ENCODE data around the gene THSD8. TPM values are rescaled to one million over a fixed set of nuclear protein-coding genes. Genes with fewer than 3 reads are reported as not detected.

Gene THSD8
- total RNA-seq, result 10 to 100 TPM in 1 of 2 donors, 1 to 10 TPM in 1; 8.7 to 19.5 TPM

- peak; percentile 80 for DNase-seq (ENCODE audit: low spot score)
- H3K27me3 Mint-ChIP-seq, result no peaks in the 10 kb centered on the region
- peak within 1 kb of the TSS; percentile 77 for H3K4me3 Mint-ChIP-seq
- H3K4me1 Mint-ChIP-seq (ENCODE audit: low read depth in 2 of 2), result peaks cover 15 to 19% of the 10 kb centered on the region in 2 donors
- peak; percentile 79 to 82 for ATAC-seq
- peak within 1 kb of the TSS; percentile 35 to 41 for H3K27ac Mint-ChIP-seq
- H3K36me3 Mint-ChIP-seq, result no peaks in the 10 kb centered on the region
- no peaks in the 10 kb centered on the region for H3K9me3 Mint-ChIP-seq
These were observed at the start of gene THSD8, which contains the start of gene PRDX2 for GRCh38 chr19:12801466-12802266. TSS of gene THSD8 (plus strand) at chr19:12802069. CDS start at chr19:12802072, 3 bp downstream. TSS of gene PRDX2 (minus strand) at chr19:12801800. CDS start at chr19:12801261, 539 bp downstream.

DNA sequence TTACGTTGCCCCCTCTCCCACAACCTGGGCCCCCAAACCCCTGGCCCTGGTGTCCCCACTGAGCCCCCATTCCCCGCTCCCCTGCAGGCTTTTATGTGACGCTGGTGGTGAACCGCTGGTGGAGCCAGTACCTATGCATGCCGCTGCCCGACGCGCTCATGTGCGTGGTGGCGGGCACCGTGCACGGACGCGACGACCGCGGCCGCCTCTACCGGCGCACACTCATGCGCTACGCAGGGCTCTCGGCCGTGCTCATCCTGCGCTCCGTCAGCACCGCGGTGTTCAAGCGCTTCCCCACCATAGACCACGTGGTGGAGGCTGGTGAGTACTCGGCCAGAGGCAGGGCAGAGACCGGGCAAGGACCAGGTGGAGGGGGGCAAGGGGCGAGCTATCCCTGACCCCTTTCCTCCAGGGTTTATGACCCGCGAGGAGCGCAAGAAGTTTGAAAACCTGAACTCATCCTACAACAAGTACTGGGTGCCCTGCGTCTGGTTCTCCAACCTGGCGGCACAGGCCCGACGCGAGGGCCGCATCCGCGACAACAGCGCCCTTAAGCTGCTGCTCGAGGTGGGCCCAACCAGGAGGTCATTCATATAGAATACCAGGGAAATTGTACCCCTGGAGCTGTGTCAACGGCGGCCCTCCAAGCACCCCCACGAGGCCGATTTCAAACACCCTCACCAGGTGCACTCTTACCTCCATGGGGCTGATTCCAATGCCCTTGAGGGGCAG lies 47.2 kb upstream of the THSD8 start:
- no peaks in the 10 kb centered on the region for H3K9me3 Mint-ChIP-seq
- DNase-seq (ENCODE audit: low spot score) (no peak), ATAC-seq (no peak)
- no peak overlapping the region for H3K4me3 Mint-ChIP-seq
- peaks cover 8 to 22% of the 10 kb centered on the region in 2 donors for H3K27me3 Mint-ChIP-seq
- no peak overlapping the region for H3K27ac Mint-ChIP-seq
- H3K4me1 Mint-ChIP-seq (ENCODE audit: low read depth in 2 of 2), result peaks cover 9 to 11% of the 10 kb centered on the region in 2 donors
- H3K36me3 Mint-ChIP-seq, result no peaks in the 10 kb centered on the region

GRCh38 chr19:12756150-12756883 lies 45.6 kb upstream of the THSD8 start:
- H3K27ac Mint-ChIP-seq, result no peak overlapping the region
- H3K36me3 Mint-ChIP-seq, result no peaks in the 10 kb centered on the region
- no peak overlapping the region for H3K4me3 Mint-ChIP-seq
- H3K4me1 Mint-ChIP-seq (ENCODE audit: low read depth in 2 of 2), result peaks cover 5 to 6% of the 10 kb centered on the region in 2 donors
- ATAC-seq, result no peak
- H3K9me3 Mint-ChIP-seq, result no peaks in the 10 kb centered on the region
- H3K27me3 Mint-ChIP-seq, result peaks cover 0 to 12% of the 10 kb centered on the region in 2 donors
- DNase-seq (ENCODE audit: low spot score), result no peak

GRCh38 chr19:12757544-12758274 lies 44.2 kb upstream of the THSD8 start:
- H3K36me3 Mint-ChIP-seq, result no peaks in the 10 kb centered on the region
- H3K4me3 Mint-ChIP-seq, result no peak overlapping the region
- H3K27me3 Mint-ChIP-seq, result peaks cover 0 to 8% of the 10 kb centered on the region in 2 donors
- peaks cover 5 to 6% of the 10 kb centered on the region in 2 donors for H3K4me1 Mint-ChIP-seq (ENCODE audit: low read depth in 2 of 2)
- no peak overlapping the region for H3K27ac Mint-ChIP-seq
- DNase-seq (ENCODE audit: low spot score), result peak; percentile 83
- peak; percentile 83 to 86 for ATAC-seq
- H3K9me3 Mint-ChIP-seq, result no peaks in the 10 kb centered on the region

- no peaks in the 10 kb centered on the region for H3K36me3 Mint-ChIP-seq
These were observed 42.2 kb upstream of the THSD8 start for GRCh38 chr19:12759686-12760085.

DNA sequence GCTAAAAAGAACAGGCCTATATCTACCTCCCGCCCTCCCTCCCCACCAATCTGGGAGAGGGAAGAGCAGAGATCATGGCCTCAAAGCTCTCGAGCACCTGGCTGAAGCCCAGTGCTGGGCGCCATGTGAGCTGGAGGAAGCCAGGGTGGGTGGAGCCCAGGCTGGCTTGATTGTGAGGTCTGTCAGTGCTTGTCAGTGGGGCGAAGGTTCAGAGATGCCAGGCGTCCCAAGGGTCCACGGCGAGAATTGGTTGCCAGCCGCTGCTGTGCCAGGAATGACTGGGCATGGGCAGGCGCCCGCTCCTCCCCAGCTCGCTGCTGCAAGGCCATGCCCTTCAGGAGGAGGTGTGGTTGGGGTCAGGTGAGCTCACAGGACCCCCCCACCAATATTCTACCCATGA lies 38.8 kb upstream of the THSD8 start:
- no peaks in the 10 kb centered on the region for H3K36me3 Mint-ChIP-seq
- DNase-seq (ENCODE audit: low spot score) (no peak), ATAC-seq (no peak)
- peaks cover 3 to 5% of the 10 kb centered on the region in 2 donors for H3K4me1 Mint-ChIP-seq (ENCODE audit: low read depth in 2 of 2)
- no peaks in the 10 kb centered on the region for H3K9me3 Mint-ChIP-seq
- no peak overlapping the region for H3K4me3 Mint-ChIP-seq
- no peaks in the 10 kb centered on the region for H3K27me3 Mint-ChIP-seq
- H3K27ac Mint-ChIP-seq, result no peak overlapping the region

More at GRCh38 chr19:12759686-12760085, 42.2 kb upstream of the THSD8 start:
- Mint-ChIP-seq H3K27ac (no peak overlapping the region), H3K9me3 (no peaks in the 10 kb centered on the region), H3K27me3 (peaks cover 0 to 3% of the 10 kb centered on the region in 2 donors), H3K4me3 (no peak overlapping the region), H3K4me1 (ENCODE audit: low read depth in 2 of 2) (peaks cover 5 to 6% of the 10 kb centered on the region in 2 donors)
- no peak for ATAC-seq
- DNase-seq (ENCODE audit: low spot score), result no peak

- no peak overlapping the region for H3K27ac Mint-ChIP-seq
- ATAC-seq (no peak), DNase-seq (ENCODE audit: low spot score) (no peak)
- H3K4me3 Mint-ChIP-seq, result no peak overlapping the region
- no peaks in the 10 kb centered on the region for H3K36me3 Mint-ChIP-seq
- H3K9me3 Mint-ChIP-seq, result no peaks in the 10 kb centered on the region
- H3K4me1 Mint-ChIP-seq (ENCODE audit: low read depth in 2 of 2), result peaks cover 3 to 5% of the 10 kb centered on the region in 2 donors
- H3K27me3 Mint-ChIP-seq, result no peaks in the 10 kb centered on the region
These were observed 37.2 kb upstream of the THSD8 start for GRCh38 chr19:12764698-12765097.

DNA sequence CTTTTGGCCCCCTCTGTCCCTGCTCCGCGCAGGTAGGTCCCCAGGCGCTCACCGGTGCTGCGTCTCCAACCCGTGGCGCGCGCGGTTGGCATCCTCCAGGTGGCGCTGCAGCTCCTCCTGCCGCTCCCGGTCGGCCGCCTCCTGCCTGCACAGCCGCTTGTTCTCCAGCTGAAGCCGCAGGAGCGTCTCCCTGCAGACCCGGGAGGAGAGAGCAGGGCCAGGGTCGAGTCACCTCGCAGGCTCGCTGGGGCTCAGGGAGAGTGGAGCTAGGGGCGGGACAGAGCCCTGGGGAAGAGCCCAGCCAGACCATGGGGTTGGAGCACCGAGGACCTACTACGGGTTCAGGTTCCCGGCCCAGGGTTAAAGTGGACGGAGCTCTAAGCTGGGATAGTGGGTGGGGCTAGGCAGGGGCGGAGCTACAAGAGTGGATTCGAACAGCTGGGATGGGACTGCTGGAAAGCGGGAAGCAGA lies 35.8 kb upstream of the THSD8 start:
- peak; percentile 84 for DNase-seq (ENCODE audit: low spot score)
- Mint-ChIP-seq H3K9me3 (no peaks in the 10 kb centered on the region), H3K27me3 (no peaks in the 10 kb centered on the region), H3K4me1 (ENCODE audit: low read depth in 2 of 2) (no peaks in the 10 kb centered on the region), H3K27ac (no peak overlapping the region), H3K36me3 (no peaks in the 10 kb centered on the region), H3K4me3 (peak overlapping the region; percentile 27)
- ATAC-seq, result peak; percentile 81 to 90

DNA sequence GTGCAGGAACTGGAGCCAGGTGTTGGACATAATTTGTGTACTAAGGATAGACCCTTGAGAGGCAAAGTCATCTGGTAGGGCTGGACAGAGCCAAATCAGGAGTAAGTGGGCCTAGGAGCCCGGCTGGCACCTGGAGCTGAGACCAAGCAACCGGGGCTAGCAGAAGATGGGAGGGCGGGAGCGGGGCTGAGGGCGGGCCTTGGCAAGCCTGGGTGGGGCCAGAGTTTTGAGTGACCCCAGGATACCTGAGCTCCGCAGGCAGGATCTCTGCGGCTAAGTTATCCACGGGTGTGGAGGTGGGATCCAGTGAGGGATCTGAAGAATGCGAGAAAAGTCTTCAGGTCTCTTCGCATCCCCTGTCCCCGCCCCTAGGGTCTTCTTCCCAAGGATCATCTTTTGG lies 34.7 kb upstream of the THSD8 start:
- no peaks in the 10 kb centered on the region for H3K9me3 Mint-ChIP-seq
- H3K4me3 Mint-ChIP-seq, result no peak overlapping the region
- H3K4me1 Mint-ChIP-seq (ENCODE audit: low read depth in 2 of 2), result no peaks in the 10 kb centered on the region
- no peaks in the 10 kb centered on the region for H3K27me3 Mint-ChIP-seq
- DNase-seq (ENCODE audit: low spot score), result no peak
- ATAC-seq, result no peak
- H3K36me3 Mint-ChIP-seq, result no peaks in the 10 kb centered on the region
- H3K27ac Mint-ChIP-seq, result no peak overlapping the region

- no peak overlapping the region for H3K4me3 Mint-ChIP-seq
- H3K27ac Mint-ChIP-seq, result no peak overlapping the region
- no peaks in the 10 kb centered on the region for H3K36me3 Mint-ChIP-seq
- H3K9me3 Mint-ChIP-seq, result no peaks in the 10 kb centered on the region
- H3K4me1 Mint-ChIP-seq (ENCODE audit: low read depth in 2 of 2), result no peaks in the 10 kb centered on the region
- ATAC-seq (no peak), DNase-seq (ENCODE audit: low spot score) (no peak)
- no peaks in the 10 kb centered on the region for H3K27me3 Mint-ChIP-seq
These were observed 34.2 kb upstream of the THSD8 start for GRCh38 chr19:12767666-12768065.

- no peak for DNase-seq (ENCODE audit: low spot score)
- Mint-ChIP-seq H3K27ac (no peak overlapping the region), H3K27me3 (no peaks in the 10 kb centered on the region), H3K4me1 (ENCODE audit: low read depth in 2 of 2) (peaks cover 6% of the 10 kb centered on the region in 2 donors), H3K4me3 (no peak overlapping the region), H3K9me3 (no peaks in the 10 kb centered on the region), H3K36me3 (no peaks in the 10 kb centered on the region)
- ATAC-seq, result peak in 1 of 2 donors; percentile 25
These were observed 32.2 kb upstream of the THSD8 start for GRCh38 chr19:12769689-12770088.

DNA sequence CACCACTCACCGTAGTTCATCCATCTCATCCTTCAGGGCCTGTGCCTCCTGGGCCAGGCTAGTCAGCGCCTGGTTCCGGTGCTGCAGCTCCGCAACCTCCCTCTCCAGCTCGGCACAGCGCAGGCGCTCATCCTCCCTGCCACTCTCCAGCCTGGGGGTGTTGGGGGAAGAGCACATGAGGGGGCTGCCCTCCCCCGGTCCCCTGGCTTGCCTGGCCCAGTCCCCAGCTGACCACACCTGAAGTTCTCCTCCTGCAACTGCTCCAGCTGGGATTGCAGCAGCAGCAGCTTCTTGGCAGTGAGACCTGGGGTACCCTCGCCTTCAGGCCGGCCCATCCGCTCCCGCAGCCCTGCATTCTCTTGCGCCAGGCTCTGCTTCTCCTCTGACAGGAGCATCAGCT lies 30.9 kb upstream of the THSD8 start:
- H3K36me3 Mint-ChIP-seq, result no peaks in the 10 kb centered on the region

DNA sequence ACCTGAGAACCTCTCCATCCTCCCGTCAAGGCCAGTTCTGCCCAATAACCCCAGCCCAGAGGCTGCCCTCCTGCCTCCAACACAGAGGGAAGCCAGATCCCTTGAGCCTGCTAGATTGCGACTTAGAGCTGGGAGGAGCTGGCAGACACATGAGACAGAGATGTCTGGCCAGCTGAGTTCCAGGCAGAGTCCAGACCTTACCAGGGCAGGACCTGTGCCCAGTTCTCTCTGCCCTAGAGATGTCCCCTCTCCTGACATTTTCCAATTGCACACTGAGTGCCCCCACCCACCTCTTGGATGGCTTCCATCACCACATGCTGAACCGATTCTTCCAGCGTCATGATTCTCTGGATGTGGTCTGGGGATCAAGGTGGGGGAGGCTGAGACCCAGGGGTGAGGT lies 29.5 kb upstream of the THSD8 start:
- DNase-seq (ENCODE audit: low spot score), result no peak
- Mint-ChIP-seq H3K4me1 (ENCODE audit: low read depth in 2 of 2) (peaks cover 6 to 7% of the 10 kb centered on the region in 2 donors), H3K9me3 (no peaks in the 10 kb centered on the region), H3K27me3 (no peaks in the 10 kb centered on the region), H3K27ac (no peak overlapping the region), H3K36me3 (no peaks in the 10 kb centered on the region), H3K4me3 (no peak overlapping the region)
- no peak for ATAC-seq

More for the DNA sequence above, 30.9 kb upstream of the THSD8 start:
- Mint-ChIP-seq H3K27ac (no peak overlapping the region), H3K4me1 (ENCODE audit: low read depth in 2 of 2) (peaks cover 6% of the 10 kb centered on the region in 2 donors), H3K9me3 (no peaks in the 10 kb centered on the region), H3K4me3 (no peak overlapping the region), H3K27me3 (no peaks in the 10 kb centered on the region)
- no peak for ATAC-seq
- DNase-seq (ENCODE audit: low spot score), result no peak

Measured in natural killer cell treated with Interleukin-12 subunit alpha and Interleukin-12 subunit beta and Interleukin-15 and Interleukin-18, amount 100 ng/mL, for 72 hours (primary cell).